A549 (cell line): Measurements from ENCODE around the gene MYOM1.

Experiments used
- CBX8 ChIP-seq: fragments of 200-600 bp; sonication (generic); IDR thresholded peaks from 2 replicates; pipeline ENCODE4 v1.6.1; 2016
- EP300 ChIP-seq, 2 experiments: fragments of >200 bp; sonication (Bioruptor Twin); formaldehyde crosslinking; IDR thresholded peaks; 2 replicates in 1 of 2; 3 replicates in 1 of 2; pipeline ENCODE4 v1.6.1; 2016 to 2017
- ESRRA ChIP-seq: fragments of 150-350 bp; IDR thresholded peaks from 2 replicates; pipeline ENCODE4 v1.6.1; 2014; ENCODE audit warnings: mild to moderate bottlenecking, low read length, borderline replicate concordance
- MAZ ChIP-seq: fragments of 150-350 bp; IDR thresholded peaks from 2 replicates; pipeline ENCODE4 v1.6.1; 2014; ENCODE audit warnings: antibody characterized with exemption, low read depth, low read length, borderline replicate concordance
- MYC ChIP-seq: IDR thresholded peaks from 2 replicates; pipeline ENCODE4 v1.6.1; 2012; ENCODE audit warnings: mild to moderate bottlenecking, inconsistent platforms, low read length, improper control_type of control experiment, borderline replicate concordance
- NR3C1 ChIP-seq: fragments of >200 bp; sonication (Bioruptor Twin); formaldehyde crosslinking; IDR thresholded peaks from 3 replicates; pipeline ENCODE4 v1.6.1; 2017
- PHF8 ChIP-seq: fragments of 200-600 bp; sonication (generic); IDR thresholded peaks from 2 replicates; pipeline ENCODE4 v1.6.1; 2016; ENCODE audit warnings: low read depth, mild to moderate bottlenecking, antibody characterized with exemption, moderate library complexity, borderline replicate concordance
- TF ChIP-seq, protein P1 (sequence below): fragments of >200 bp; sonication (Bioruptor Twin); formaldehyde crosslinking; IDR thresholded peaks from 3 replicates; pipeline ENCODE4 v1.5.1; 2016
- TF ChIP-seq, protein P2 (sequence below): fragments of 450-650 bp; IDR thresholded peaks from 2 replicates; pipeline ENCODE4 v1.6.1; 2014; ENCODE audit warnings: antibody characterized with exemption

DNA sequence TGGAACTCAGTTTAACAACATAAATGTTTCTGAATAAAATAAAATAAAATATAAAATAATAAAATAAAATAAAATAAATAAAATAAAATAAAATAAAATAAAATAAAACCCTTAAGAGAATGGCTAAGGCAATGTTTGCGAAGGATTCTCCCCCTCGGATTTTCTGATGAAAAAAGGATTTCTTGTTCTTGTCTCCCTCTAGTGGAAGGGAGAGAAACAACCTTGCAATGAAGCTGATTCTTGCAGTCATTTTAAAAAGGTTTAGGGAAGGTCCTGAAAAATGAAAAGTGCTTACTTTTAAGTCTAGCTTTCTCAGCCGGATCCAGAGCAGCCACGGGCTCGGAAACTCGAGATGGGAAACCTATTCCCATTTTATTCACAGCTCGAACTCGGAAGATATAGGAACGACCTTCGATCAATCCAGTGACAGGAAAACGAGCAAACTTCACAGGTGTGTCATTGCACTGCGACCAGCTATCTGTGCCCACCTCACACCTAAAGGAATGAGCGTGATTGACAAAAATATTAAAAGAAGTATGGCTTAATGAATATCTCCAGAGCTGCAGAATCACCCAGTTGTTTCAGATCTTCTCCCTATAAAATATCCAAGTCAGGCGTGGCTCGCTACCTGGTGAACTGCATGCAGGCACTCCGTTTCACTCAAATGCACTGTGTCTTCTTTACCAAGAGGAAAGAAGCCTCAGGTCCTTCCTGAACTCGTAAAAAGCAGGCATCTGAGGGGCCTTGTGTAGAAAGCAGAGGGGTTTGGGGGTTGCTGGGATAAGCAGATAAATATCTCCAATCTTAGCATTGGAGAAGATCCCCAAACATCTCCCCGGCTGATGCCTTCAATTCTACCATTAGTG, 68.1 kb downstream of the MYOM1 start:
- TF ChIP-seq MYC (no peak), EP300 (IDR thresholded peaks at IDR 0.05) (no peak), PHF8 (no peak), ESRRA (no peak), NR3C1 (no peak), CBX8 (no peak), MAZ (no peak)
- TF ChIP-seq, protein P1, sequence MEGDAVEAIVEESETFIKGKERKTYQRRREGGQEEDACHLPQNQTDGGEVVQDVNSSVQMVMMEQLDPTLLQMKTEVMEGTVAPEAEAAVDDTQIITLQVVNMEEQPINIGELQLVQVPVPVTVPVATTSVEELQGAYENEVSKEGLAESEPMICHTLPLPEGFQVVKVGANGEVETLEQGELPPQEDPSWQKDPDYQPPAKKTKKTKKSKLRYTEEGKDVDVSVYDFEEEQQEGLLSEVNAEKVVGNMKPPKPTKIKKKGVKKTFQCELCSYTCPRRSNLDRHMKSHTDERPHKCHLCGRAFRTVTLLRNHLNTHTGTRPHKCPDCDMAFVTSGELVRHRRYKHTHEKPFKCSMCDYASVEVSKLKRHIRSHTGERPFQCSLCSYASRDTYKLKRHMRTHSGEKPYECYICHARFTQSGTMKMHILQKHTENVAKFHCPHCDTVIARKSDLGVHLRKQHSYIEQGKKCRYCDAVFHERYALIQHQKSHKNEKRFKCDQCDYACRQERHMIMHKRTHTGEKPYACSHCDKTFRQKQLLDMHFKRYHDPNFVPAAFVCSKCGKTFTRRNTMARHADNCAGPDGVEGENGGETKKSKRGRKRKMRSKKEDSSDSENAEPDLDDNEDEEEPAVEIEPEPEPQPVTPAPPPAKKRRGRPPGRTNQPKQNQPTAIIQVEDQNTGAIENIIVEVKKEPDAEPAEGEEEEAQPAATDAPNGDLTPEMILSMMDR: peak; percentile 67
- TF ChIP-seq, protein P2, sequence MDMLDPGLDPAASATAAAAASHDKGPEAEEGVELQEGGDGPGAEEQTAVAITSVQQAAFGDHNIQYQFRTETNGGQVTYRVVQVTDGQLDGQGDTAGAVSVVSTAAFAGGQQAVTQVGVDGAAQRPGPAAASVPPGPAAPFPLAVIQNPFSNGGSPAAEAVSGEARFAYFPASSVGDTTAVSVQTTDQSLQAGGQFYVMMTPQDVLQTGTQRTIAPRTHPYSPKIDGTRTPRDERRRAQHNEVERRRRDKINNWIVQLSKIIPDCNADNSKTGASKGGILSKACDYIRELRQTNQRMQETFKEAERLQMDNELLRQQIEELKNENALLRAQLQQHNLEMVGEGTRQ: no peak
